Spinal cord (tissue), 10 donors: ENCODE measurements around the gene SEMA5A. TPM values are rescaled to one million over a fixed set of nuclear protein-coding genes. Genes with fewer than 3 reads are reported as not detected.
A peak's percentile ranks its signal among the peaks of the same experiment; 100 is the strongest.

ENCODE experiments used
- DNase-seq, 6 donors: peaks; one replicate each; pipeline versions ENCODE4 v3.0.0 to v3.0.0-alpha.2; 2013 to 2015; ENCODE audit warnings: low spot score in 6 of 6, low read depth in 4 of 6
- H3K27ac ChIP-seq: one replicate; pipeline ENCODE4 v1.5.1; 2013; ENCODE audit warnings: low read depth, low read length, control low read depth
- H3K27me3 ChIP-seq: one replicate; pipeline ENCODE4 v1.6.1; 2013; ENCODE audit warnings: low read length; ENCODE audit not compliant: control insufficient read depth, insufficient read depth
- H3K36me3 ChIP-seq: one replicate; pipeline ENCODE4 v1.6.1; 2013; ENCODE audit warnings: low read length; ENCODE audit not compliant: control insufficient read depth, insufficient read depth
- H3K4me1 ChIP-seq: one replicate; pipeline ENCODE4 v1.6.1; 2013; ENCODE audit warnings: low read length; ENCODE audit not compliant: control insufficient read depth, insufficient read depth
- H3K4me3 ChIP-seq: one replicate; pipeline ENCODE4 v1.5.1; 2013; ENCODE audit warnings: low read depth, low read length, control low read depth
- H3K9me3 ChIP-seq: one replicate; pipeline ENCODE4 v1.6.1; 2013; ENCODE audit warnings: low read length; ENCODE audit not compliant: control insufficient read depth, insufficient read depth
- WGBS: methylation state at CpG from one replicate; pipeline ENCODE4 v1.1.5; 2013; ENCODE audit warnings: missing lambda C conversion rate; ENCODE audit not compliant: insufficient coverage; 5-methylcytosine and 5-hydroxymethylcytosine counted together
- polyA plus RNA-seq, 2 donors: library from polyadenylated mRNA; unstranded; fragments of 120-200 nt; gene quantifications; one replicate each; pipeline ENCODE4 v1.2.1, GENCODE V29; 2013; ENCODE audit not compliant: insufficient read length in 2 of 2
- total RNA-seq, 2 donors: library from RNA; depleted of rRNA in 1 of 2; stranded (reverse); fragments of 120-200 nt in 1 of 2; fragments of >200 nt in 1 of 2; gene quantifications; one replicate each; pipeline versions ENCODE4 v1.2.3 to v1.2.4, GENCODE V29; 2013 to 2014
- donor health status: healthy.

Gene SEMA5A
- total and polyA plus RNA-seq, 4 donors, result 35.2 to 70.7 (median 59.3) TPM

DNA sequence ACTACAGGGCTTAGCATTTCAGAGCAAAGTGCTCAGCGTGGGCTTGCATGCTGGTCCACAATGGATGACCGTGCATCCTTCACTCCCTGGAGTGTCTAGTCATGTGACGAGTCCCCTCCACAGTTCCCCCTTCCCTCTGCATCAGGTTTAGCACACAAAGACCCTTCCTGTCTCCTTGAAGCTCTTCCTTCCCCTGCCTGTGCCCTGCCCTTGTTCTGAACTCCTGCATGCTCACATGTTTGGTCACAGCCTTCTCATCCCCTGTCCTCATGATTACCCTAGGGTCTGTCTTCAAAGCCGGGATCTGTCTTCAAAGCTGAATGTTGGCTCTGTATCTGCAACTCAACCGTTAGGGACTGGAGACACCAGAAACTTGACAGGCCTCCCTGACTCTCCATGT is 388.9 kb downstream of the SEMA5A start:
- H3K4me1 ChIP-seq, result no peaks in the 10 kb centered on the region
- peaks cover 3% of the 10 kb centered on the region for H3K36me3 ChIP-seq
- WGBS, result 86% methylated on average over 5 of the region's 5 CpGs
- H3K9me3 ChIP-seq, result no peaks in the 10 kb centered on the region
- no peak for DNase-seq
- no peak overlapping the region for H3K27ac ChIP-seq
- H3K4me3 ChIP-seq, result no peak overlapping the region
- H3K27me3 ChIP-seq, result no peaks in the 10 kb centered on the region

DNA sequence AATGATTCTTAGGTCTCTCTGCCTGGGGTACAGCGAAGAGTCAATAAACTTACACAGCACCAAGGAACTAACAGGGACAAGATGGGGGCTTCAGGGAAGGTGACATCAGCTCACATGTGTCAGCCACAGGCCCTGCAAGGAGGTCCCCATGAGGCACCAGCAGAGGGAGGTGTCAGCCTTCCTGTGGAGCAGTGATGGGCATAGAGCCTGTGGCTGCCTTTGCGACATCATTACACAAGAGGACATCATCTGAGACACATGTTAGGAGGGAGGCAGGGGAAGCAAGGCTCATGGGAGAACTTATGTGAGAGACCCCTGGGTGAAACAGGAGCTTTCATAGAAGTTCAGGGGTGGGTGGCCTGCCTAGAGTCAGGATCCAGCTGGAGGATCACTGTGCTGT is 389.6 kb downstream of the SEMA5A start:
- Histone ChIP-seq H3K27ac (no peak overlapping the region), H3K4me3 (no peak overlapping the region), H3K9me3 (no peaks in the 10 kb centered on the region), H3K4me1 (no peaks in the 10 kb centered on the region), H3K27me3 (no peaks in the 10 kb centered on the region), H3K36me3 (peaks cover 3% of the 10 kb centered on the region)
- 83% methylated on average over 2 of the region's 2 CpGs for WGBS
- DNase-seq, result peak in 2 of 6 donors; percentile 28 to 44

DNA sequence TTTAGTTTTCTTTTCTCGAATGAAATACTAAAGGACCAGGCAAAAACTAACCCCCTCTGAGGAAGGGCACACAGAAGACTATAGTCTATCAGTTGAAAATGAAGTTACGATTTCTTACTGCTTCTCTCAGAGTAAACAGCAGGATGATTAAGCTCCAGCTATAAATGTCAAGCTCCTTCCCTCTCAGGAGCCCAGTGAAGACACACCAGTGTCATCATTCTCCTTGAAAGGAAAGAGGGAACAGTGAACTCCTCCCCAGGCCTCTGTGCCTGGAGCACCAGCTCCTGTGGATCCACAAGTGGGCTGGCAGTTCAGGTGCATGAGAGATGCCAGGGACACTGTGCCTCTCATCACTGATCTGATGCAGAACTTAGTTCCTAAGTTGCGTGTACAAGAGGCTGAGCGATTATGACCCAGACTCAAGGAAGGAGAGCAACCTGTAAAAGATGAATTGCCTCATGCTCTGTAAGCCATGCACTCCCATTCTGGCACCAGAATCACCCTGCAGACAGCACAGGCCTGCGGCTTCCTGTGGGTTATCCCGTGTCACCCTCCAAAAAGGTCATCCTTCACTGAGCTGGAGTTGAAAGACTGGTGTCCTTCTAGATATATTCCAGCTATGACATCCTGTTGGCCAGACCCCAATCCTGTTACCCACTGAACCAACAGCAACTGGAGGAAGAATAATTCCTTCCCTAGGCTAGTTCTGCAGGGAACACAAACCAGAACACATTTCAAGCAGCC is 394.0 kb downstream of the SEMA5A start:
- no peaks in the 10 kb centered on the region for H3K9me3 ChIP-seq
- no peak overlapping the region for H3K27ac ChIP-seq
- no peak overlapping the region for H3K4me3 ChIP-seq
- no peaks in the 10 kb centered on the region for H3K27me3 ChIP-seq
- H3K36me3 ChIP-seq, result peaks cover 3% of the 10 kb centered on the region
- DNase-seq, result no peak
- H3K4me1 ChIP-seq, result no peaks in the 10 kb centered on the region
- WGBS, result 89% methylated on average over 4 of the region's 6 CpGs

DNA sequence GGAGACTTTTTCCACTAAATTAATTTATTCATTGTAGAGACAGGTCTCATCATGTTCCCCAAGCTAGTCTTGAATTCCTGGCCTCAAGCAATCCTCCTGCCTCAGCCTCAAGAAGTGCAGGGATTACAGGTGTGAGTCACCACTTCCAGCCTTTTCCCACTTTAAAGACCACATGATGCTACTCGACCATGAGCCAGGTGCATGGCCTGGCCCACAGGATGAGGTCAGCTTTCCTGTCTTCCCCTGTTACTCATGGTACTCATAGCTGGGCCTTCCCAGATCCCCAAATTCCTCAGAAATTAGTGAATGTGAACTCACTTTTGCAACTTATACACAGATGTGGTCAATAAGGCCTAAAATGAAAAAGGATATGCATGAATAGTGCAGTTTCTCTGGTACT is 395.9 kb downstream of the SEMA5A start:
- Histone ChIP-seq H3K27ac (no peak overlapping the region), H3K36me3 (peaks cover 3% of the 10 kb centered on the region), H3K4me1 (no peaks in the 10 kb centered on the region), H3K27me3 (no peaks in the 10 kb centered on the region), H3K4me3 (no peak overlapping the region), H3K9me3 (peaks cover 1% of the 10 kb centered on the region)
- 89% methylated on average over 1 of the region's 1 CpG for WGBS
- no peak for DNase-seq

DNA sequence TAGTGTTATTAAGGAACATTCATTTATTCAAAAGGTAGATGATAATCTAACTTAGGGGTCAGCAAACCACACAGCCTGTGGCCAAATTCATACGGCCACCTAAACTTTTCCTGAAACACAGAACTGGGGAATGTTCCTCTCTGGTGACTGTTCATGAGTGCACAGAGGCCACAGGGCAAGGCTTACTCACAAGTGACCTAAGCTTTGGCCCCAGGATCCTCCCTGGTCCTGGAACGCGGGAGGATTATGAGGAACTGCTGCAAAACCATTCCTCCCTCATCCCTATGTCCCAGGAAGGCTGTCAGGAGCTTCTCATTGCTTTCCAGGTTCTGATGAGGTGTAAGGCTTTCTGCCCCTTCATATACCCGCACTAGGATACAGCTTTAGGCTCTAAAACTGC is 397.6 kb downstream of the SEMA5A start:
- WGBS, result 81% methylated on average over 2 of the region's 4 CpGs

DNA sequence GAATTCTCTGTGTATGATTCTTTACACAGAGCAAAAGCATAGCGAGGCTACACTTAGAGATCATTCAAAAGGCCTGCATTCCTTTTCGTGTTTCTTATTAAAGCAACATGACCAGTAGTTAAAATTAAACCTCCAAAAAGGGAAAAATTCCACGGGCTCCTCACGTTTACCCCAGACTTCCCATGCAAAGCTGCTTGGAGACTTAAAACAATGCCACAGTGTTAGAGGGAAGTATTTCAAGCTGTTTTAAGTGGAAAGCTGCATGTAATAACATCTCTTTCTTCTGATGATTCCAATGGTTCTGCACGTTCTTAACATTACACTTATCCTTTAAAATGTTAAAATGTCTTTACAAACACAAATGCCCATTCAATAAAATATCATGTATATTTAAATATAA is 405.2 kb downstream of the SEMA5A start:
- H3K4me3 ChIP-seq, result no peak overlapping the region
- no peaks in the 10 kb centered on the region for H3K27me3 ChIP-seq
- H3K9me3 ChIP-seq, result peaks cover 4% of the 10 kb centered on the region
- peak in 1 of 6 donors; percentile 5 for DNase-seq
- no peaks in the 10 kb centered on the region for H3K36me3 ChIP-seq
- 57% methylated on average over 2 of the region's 5 CpGs for WGBS
- no peaks in the 10 kb centered on the region for H3K4me1 ChIP-seq
- H3K27ac ChIP-seq, result no peak overlapping the region

More for the DNA sequence above, 397.6 kb downstream of the SEMA5A start:
- no peak overlapping the region for H3K27ac ChIP-seq
- H3K4me3 ChIP-seq, result no peak overlapping the region
- H3K9me3 ChIP-seq, result peaks cover 4% of the 10 kb centered on the region
- H3K27me3 ChIP-seq, result no peaks in the 10 kb centered on the region
- H3K36me3 ChIP-seq, result no peaks in the 10 kb centered on the region
- no peaks in the 10 kb centered on the region for H3K4me1 ChIP-seq
- DNase-seq, result no peak

DNA sequence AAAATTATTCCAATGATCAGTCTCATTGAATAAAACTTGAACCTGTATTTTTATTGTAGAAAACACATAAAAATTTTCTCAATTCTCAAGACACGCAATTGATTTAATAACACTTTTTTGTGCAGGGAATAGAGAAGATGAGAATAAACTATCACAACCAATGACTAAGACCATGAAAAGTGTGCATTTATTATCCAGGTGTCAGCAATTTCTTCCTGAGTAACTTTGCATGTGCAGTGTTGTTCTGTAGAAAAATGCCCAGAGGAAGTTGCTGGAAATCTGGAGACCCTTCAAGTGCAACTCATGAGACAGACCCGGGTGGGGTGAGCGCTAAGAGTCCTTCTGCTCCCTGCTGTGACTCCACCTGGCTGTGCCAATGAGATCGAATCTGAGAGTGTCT is 405.7 kb downstream of the SEMA5A start:
- H3K36me3 ChIP-seq, result no peaks in the 10 kb centered on the region
- no peak overlapping the region for H3K4me3 ChIP-seq
- WGBS, result 60% methylated on average over 1 of the region's 4 CpGs
- peak in 1 of 6 donors; percentile 22 for DNase-seq
- peaks cover 4% of the 10 kb centered on the region for H3K9me3 ChIP-seq
- H3K4me1 ChIP-seq, result no peaks in the 10 kb centered on the region
- no peak overlapping the region for H3K27ac ChIP-seq
- H3K27me3 ChIP-seq, result no peaks in the 10 kb centered on the region

DNA sequence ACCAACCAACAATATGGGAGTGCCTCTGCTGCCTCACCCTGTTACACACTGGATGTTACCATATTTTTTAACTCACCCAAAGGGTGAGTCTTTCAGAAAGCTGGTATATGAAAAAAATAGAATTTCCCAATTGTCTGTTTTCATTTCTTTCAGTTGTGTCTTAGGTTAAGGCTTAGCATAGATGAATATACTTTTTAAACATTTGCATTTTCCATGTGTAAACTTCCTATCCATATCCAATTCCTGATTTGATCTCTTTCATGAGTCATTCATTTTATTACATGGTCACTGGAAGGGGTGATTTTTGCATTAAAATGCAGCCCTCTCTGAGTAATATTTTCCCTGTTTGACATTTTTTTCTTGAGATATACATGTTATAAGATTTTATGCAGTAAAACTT is 406.5 kb downstream of the SEMA5A start:
- Histone ChIP-seq H3K36me3 (no peaks in the 10 kb centered on the region), H3K4me1 (no peaks in the 10 kb centered on the region), H3K9me3 (no peaks in the 10 kb centered on the region), H3K4me3 (no peak overlapping the region), H3K27me3 (no peaks in the 10 kb centered on the region), H3K27ac (no peak overlapping the region)
- DNase-seq, result no peak

DNA sequence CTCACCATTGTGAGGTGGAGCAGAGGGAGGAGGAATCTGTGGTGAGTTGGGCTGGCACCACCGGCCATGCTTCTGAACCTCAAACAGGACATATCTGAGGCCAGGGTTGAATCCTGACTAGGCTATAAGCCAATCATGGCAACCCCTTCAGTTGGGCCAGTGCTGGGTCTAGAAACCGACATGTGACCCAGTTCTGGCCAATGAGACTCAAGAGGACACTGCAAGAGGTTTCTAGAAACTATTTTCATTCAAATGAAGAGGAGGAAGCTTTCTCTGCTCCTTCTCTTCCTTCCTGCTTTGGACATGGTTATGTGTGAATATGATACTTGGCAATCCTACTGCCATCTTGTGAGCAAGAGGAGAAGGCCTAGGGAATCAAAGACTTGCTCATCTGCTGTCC is 417.7 kb downstream of the SEMA5A start:
- H3K36me3 ChIP-seq, result no peaks in the 10 kb centered on the region
- 100% methylated on average over 1 of the region's 2 CpGs for WGBS
- H3K4me3 ChIP-seq, result no peak overlapping the region
- no peaks in the 10 kb centered on the region for H3K9me3 ChIP-seq
- H3K4me1 ChIP-seq, result no peaks in the 10 kb centered on the region
- H3K27ac ChIP-seq, result no peak overlapping the region
- no peak for DNase-seq
- no peaks in the 10 kb centered on the region for H3K27me3 ChIP-seq

DNA sequence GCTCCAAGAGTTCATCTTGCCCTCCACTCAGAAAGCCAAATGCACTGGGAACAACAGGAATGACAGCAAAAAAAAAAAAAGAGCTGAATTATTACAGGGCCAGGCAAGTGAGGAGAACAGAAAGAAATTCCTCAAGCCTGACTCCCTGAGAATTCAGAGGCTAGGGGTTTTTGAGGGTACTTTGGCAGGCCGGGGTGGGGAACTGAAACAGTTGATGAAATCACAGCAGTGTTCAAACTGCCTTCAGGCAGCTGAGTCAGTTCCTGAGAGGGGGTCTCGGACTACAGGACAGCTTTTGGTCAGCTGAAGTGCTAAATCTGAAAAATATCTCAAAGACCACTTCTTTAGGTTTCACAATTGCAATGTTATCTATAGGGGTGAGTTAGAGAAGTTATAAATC is 419.4 kb downstream of the SEMA5A start:
- H3K4me3 ChIP-seq, result no peak overlapping the region
- no peak overlapping the region for H3K27ac ChIP-seq
- WGBS, result 50% methylated on average over 1 of the region's 2 CpGs
- H3K9me3 ChIP-seq, result no peaks in the 10 kb centered on the region
- H3K4me1 ChIP-seq, result no peaks in the 10 kb centered on the region
- H3K27me3 ChIP-seq, result no peaks in the 10 kb centered on the region
- DNase-seq, result no peak
- H3K36me3 ChIP-seq, result peaks cover 4% of the 10 kb centered on the region
